ELF-1 (cell line): Measurements from ENCODE around the gene F11R.
"Not testable (repeated sequence)": the region's sequence is repeated elsewhere in the genome, so short reads cannot be mapped to it uniquely, and the experiment has no call there.

Source experiments
- DNase-seq: peaks from one replicate; pipeline ENCODE4 v3.0.0-alpha.2; 2016; ENCODE audit warnings: low read depth, low spot score

Gene F11R

GRCh38 chr1:161044535-161044907 is 23.6 kb upstream of the F11R start:
- DNase-seq = no peak

- DNase-seq = no peak
These were observed 18.6 kb upstream of the F11R start for GRCh38 chr1:161039546-161039945.

- DNase-seq = no peak
These were observed 18.2 kb upstream of the F11R start for GRCh38 chr1:161039154-161039545.

- peak; percentile 84 for DNase-seq
These were observed 17.7 kb upstream of the F11R start, which contains the start of gene TSTD1 for GRCh38 chr1:161038523-161039153. Gene TSTD1, minus strand, starts transcription at chr1:161038964. Its CDS starts 75 bp downstream, at chr1:161038889.

GRCh38 chr1:161037661-161038522 is 16.9 kb upstream of the F11R start:
- DNase-seq = peak; percentile 31

GRCh38 chr1:161033751-161034150 is 12.8 kb upstream of the F11R start:
- peak; percentile 53 for DNase-seq

GRCh38 chr1:161032409-161032808 is 11.5 kb upstream of the F11R start:
- DNase-seq = no peak

- DNase-seq = no peak
These were observed 10.9 kb upstream of the F11R start for GRCh38 chr1:161031874-161032273.

- DNase-seq = not testable (repeated sequence)
These were observed 8.5 kb upstream of the F11R start for GRCh38 chr1:161029466-161029865.

GRCh38 chr1:161026954-161027353 is 6.0 kb upstream of the F11R start:
- DNase-seq = not testable (repeated sequence)

- not testable (repeated sequence) for DNase-seq
These were observed 1.5 kb upstream of the F11R start for GRCh38 chr1:161022432-161022831.

GRCh38 chr1:161021970-161022353 is 1.0 kb upstream of the F11R start:
- no peak for DNase-seq

- DNase-seq = peak; percentile 99
These were observed 415 bp upstream of the F11R start for GRCh38 chr1:161021165-161021969.

- peak; percentile 63 for DNase-seq
These were observed 1.0 kb downstream of the F11R start for GRCh38 chr1:161019751-161020495.

GRCh38 chr1:161019111-161019660 is 1.8 kb downstream of the F11R start:
- DNase-seq = not testable (repeated sequence)

- no peak for DNase-seq
These were observed 2.4 kb downstream of the F11R start for GRCh38 chr1:161018631-161018930.

- DNase-seq = no peak
These were observed 3.0 kb downstream of the F11R start for GRCh38 chr1:161017756-161018630.

- DNase-seq = not testable (repeated sequence)
These were observed 3.8 kb downstream of the F11R start for GRCh38 chr1:161017181-161017580.

- DNase-seq = peak; percentile 21
These were observed 4.3 kb downstream of the F11R start for GRCh38 chr1:161016683-161017082.

GRCh38 chr1:161013488-161014230 is 7.3 kb downstream of the F11R start:
- peak; percentile 58 for DNase-seq
